ENCODE data around the gene PLRG1. TPM values are rescaled to one million over a fixed set of nuclear protein-coding genes. Genes with fewer than 3 reads are reported as not detected.

PLRG1 gene
- polyA plus RNA-seq, 1 donor from 2014 or later: 133 TPM

- Histone ChIP-seq H2AFZ (ENCODE audit: low read depth, low read length) (peak within 1 kb of the TSS; percentile 89), H3F3A (ENCODE audit: insufficient read depth, low read length, poor library complexity, severe bottlenecking) (no peaks in the 10 kb centered on the region), H3K36me3 (ENCODE audit: insufficient read depth, low read length) (no peaks in the 10 kb centered on the region), H3K9me3 (ENCODE audit: low read length) (no peaks in the 10 kb centered on the region), H3K4me3 (ENCODE audit: low read length) (peak within 1 kb of the TSS; percentile 85), H3K9me2 (ENCODE audit: insufficient read depth, low read length) (no peaks in the 10 kb centered on the region), H4K20me1 (ENCODE audit: insufficient read depth) (no peaks in the 10 kb centered on the region), H3K79me2 (replicated peaks; ENCODE audit: insufficient read depth, low read length) (no peaks in the 10 kb centered on the region), H3K27me3 (ENCODE audit: insufficient read depth, low read depth, low read length) (peaks cover 40% of the 10 kb centered on the region), H3K9ac (ENCODE audit: low read length) (peak within 1 kb of the TSS; percentile 59), H3K4me2 (ENCODE audit: low read length) (peak within 1 kb of the TSS; percentile 80), H3K27ac (ENCODE audit: low read length) (peak within 1 kb of the TSS; percentile 20)
- TF ChIP-seq MXI1 (conservative IDR thresholded peaks at IDR 0.05; ENCODE audit: poor library complexity, severe bottlenecking) (peak; percentile 40), EZH2 (IDR thresholded peaks at IDR 0.05; ENCODE audit: borderline replicate concordance, insufficient read depth, low read length, poor library complexity, severe bottlenecking) (no peak), REST (IDR thresholded peaks at IDR 0.05; ENCODE audit: borderline replicate concordance) (no peak), SMC3 (conservative IDR thresholded peaks at IDR 0.05; ENCODE audit: poor library complexity) (peak; percentile 30), EP300 (conservative IDR thresholded peaks at IDR 0.05; ENCODE audit: poor library complexity, severe bottlenecking) (no peak), TAF1 (IDR thresholded peaks at IDR 0.05; ENCODE audit: low read depth) (peak; percentile 53), CTCF (IDR thresholded peaks at IDR 0.05; ENCODE audit: poor library complexity, severe bottlenecking) (no peak), POLR2AphosphoS5 (IDR thresholded peaks at IDR 0.05) (peak; percentile 34), RAD21 (conservative IDR thresholded peaks at IDR 0.05) (peak; percentile 26)
Observed at GRCh38 chr4:154491341-154492271, 58.6 kb downstream of the PLRG1 start, which contains the start of gene DCHS2. Gene DCHS2, minus strand, starts transcription at chr4:154491799. Its CDS starts 444 bp downstream, at chr4:154491355.

- no peaks in the 10 kb centered on the region for H3K36me3 ChIP-seq (ENCODE audit: insufficient read depth, low read length)
- TF ChIP-seq REST (IDR thresholded peaks at IDR 0.05; ENCODE audit: borderline replicate concordance) (no peak), CTCF (IDR thresholded peaks at IDR 0.05; ENCODE audit: poor library complexity, severe bottlenecking) (no peak), POLR2AphosphoS5 (IDR thresholded peaks at IDR 0.05) (peak; percentile 7), MXI1 (conservative IDR thresholded peaks at IDR 0.05; ENCODE audit: poor library complexity, severe bottlenecking) (no peak), SMC3 (conservative IDR thresholded peaks at IDR 0.05; ENCODE audit: poor library complexity) (no peak)
- H3K27me3 ChIP-seq (ENCODE audit: insufficient read depth, low read depth, low read length): peaks cover 40% of the 10 kb centered on the region
- H3K27ac ChIP-seq (ENCODE audit: low read length): peak overlapping the region; percentile 5
- H4K20me1 ChIP-seq (ENCODE audit: insufficient read depth): no peaks in the 10 kb centered on the region
- peak overlapping the region; percentile 80 for H3K4me2 ChIP-seq (ENCODE audit: low read length)
- H3K79me2 ChIP-seq (replicated peaks; ENCODE audit: insufficient read depth, low read length): no peaks in the 10 kb centered on the region
- peak overlapping the region; percentile 85 for H3K4me3 ChIP-seq (ENCODE audit: low read length)
- H3K9me3 ChIP-seq (ENCODE audit: low read length): no peaks in the 10 kb centered on the region
- no peaks in the 10 kb centered on the region for H3K9me2 ChIP-seq (ENCODE audit: insufficient read depth, low read length)
- H3F3A ChIP-seq (ENCODE audit: insufficient read depth, low read length, poor library complexity, severe bottlenecking): no peaks in the 10 kb centered on the region
- H3K9ac ChIP-seq (ENCODE audit: low read length): peak overlapping the region; percentile 59
- peak overlapping the region; percentile 89 for H2AFZ ChIP-seq (ENCODE audit: low read depth, low read length)
Observed at GRCh38 chr4:154490583-154491340, 59.4 kb downstream of the PLRG1 start.

Data from neural cell (in vitro differentiated cells).